HG03064 (cell line): ENCODE measurements around the gene PAIP1.
A peak's percentile ranks its signal among the peaks of the same experiment; 100 is the strongest.
"Not testable (repeated sequence)": the region's sequence is repeated elsewhere in the genome, so short reads cannot be mapped to it uniquely, and the experiment has no call there.

ENCODE experiments used
- ATAC-seq: cut with Tn5 transposase; IDR thresholded peaks from one replicate; pipeline ENCODE4 v1.9.1; 2021; ENCODE audit warnings: low read depth; ENCODE audit not compliant: unreplicated experiment

PAIP1 gene

GRCh38 chr5:43572357-43572756, 15.5 kb upstream of the PAIP1 start:
- no peak for ATAC-seq

DNA sequence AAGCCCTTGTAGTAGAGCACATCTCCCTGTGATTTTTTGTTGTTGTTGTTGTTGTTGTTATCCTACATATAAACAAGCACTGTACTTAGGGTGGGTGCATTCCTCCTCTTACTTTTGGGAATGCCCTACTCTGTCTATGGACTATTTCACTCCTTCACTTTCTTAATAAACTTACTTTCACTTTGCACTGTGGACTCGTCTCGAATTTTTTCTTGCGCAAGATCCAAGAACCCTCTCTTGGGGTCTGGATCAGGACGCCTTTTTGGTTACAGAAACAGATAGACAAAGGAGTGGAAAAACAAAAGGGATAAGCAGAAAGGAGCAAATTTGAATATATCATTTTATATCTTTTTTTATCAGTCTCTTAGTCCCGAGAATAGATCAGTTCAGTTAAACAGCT, 14.4 kb upstream of the PAIP1 start:
- no peak for ATAC-seq

- no peak for ATAC-seq
Observed at GRCh38 chr5:43570450-43571158, 13.7 kb upstream of the PAIP1 start.

DNA sequence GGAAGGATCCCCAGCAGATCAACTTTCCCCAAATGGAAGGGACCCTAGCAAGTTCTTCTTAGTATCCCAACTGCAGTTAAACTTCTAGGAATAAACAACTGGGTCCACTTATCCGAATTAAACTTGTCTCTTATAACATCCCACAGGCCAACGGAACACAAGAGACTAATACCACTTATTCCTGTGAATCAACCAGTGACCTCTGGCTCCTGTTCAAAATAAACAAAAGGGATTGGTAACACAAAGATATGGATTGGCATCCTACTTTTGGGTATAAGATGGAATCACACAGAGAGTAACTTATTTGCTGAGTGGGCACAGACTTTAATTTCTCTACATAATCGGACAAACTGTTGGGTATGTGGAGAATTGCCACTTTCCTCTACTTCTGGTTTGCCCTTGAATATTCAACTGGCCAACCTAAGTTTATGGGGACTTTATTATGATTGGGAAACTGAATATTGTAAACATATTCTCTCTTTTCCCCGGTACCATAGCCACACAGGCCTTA, 12.4 kb upstream of the PAIP1 start:
- ATAC-seq: no peak

GRCh38 chr5:43567967-43568366, 11.1 kb upstream of the PAIP1 start:
- no peak for ATAC-seq

GRCh38 chr5:43565043-43565442, 8.2 kb upstream of the PAIP1 start:
- no peak for ATAC-seq

- ATAC-seq: no peak
Observed at GRCh38 chr5:43564289-43564850, 7.5 kb upstream of the PAIP1 start.

DNA sequence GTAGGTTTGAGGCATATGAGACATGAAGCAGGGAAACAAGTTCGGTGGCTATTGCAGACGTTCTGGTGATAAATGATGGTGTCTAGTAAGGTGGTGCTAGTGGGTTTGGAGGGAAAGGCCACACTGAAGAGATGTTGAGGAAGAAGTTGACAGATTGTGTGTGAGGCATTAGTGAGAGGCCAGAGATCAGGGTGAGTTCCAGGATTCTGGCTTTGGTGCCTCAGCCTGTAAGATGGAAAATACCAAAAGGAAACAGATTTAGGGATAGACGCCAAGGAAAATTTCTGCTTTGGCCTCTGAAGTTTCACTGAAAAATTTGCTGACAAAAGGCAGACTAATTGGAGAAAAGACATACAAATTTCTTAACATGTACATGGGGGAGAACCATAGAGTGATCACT, 6.4 kb upstream of the PAIP1 start:
- no peak for ATAC-seq

GRCh38 chr5:43561356-43561755, 4.5 kb upstream of the PAIP1 start:
- no peak for ATAC-seq

GRCh38 chr5:43560128-43560527, 3.3 kb upstream of the PAIP1 start:
- no peak for ATAC-seq

DNA sequence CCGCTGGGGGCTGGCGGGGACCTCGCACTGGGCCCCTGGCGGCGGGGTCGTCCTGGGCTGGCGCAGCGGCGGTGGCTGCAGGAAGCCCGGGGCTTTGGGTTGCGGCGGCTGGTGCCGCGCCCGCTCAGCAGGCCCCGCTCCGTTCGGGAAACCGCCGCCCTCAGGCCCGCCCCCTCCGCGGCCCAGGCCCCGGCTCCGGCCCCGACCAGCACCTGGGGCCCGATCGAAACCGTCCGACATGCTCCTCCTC, 345 bp downstream of the PAIP1 start:
- peak; percentile 90 for ATAC-seq

GRCh38 chr5:43555895-43556606, 826 bp downstream of the PAIP1 start:
- ATAC-seq: peak; percentile 31

DNA sequence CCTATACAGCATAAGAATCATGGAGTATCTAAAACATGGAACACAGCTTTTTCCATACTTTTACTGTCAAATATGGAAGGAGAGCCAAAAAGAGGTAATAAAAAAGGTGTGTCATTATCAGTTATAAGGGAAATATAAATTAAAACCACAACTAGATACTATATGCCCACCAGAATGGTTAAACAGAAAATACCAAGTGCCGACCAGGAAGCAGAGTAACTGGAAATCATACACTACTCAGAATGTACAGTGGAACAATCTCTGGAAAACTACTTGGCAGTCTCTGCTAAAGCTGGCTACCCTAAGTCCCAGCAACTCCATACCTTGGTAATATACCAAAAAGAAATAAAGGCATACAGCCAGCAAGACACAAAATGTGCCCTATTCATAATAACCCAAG, 2.4 kb downstream of the PAIP1 start:
- ATAC-seq: no peak

GRCh38 chr5:43553381-43553780, 3.5 kb downstream of the PAIP1 start:
- no peak for ATAC-seq

DNA sequence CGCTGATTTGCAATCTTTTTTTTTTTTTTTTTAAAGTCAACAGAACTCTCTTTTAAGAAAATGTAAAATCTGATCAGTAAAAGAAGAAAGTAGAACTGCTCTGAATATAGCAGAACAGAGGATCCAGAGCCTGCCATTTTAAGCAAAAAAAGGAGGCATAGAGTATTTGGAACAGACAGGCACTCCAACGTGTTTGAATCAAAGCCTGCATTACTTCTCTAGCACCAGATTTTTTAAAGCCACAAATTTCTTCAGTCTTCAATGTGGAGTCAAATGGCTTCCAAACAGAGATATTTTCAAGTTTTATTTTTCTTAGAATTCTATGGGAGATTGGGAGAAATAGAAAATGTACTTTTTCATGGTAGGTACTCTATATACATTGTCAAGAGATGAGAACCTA, 5.1 kb downstream of the PAIP1 start:
- no peak for ATAC-seq

- not testable (repeated sequence) for ATAC-seq
Observed at GRCh38 chr5:43549272-43549671, 7.6 kb downstream of the PAIP1 start.

DNA sequence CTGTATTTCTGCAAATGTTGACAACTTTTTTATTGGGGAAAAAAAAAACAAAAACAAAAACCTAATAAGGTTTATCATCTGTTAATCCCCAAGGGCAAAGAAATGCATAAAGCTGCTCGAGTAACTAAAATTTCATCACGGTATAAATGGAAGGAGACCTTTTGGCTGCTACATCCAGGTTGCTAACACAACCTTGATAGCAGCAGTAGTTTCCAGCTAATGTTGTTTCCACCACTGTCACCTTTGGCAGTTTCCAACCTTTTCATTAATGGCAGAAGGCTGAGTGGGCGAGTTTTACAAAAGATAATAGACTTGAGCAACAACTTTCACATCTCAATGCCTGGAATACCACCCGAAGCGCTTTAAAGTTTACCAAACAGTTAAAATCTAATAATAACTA, 8.5 kb downstream of the PAIP1 start:
- no peak for ATAC-seq

- ATAC-seq: no peak
Observed at GRCh38 chr5:43547532-43547931, 9.3 kb downstream of the PAIP1 start.

- no peak for ATAC-seq
Observed at GRCh38 chr5:43543434-43543833, 13.4 kb downstream of the PAIP1 start.

DNA sequence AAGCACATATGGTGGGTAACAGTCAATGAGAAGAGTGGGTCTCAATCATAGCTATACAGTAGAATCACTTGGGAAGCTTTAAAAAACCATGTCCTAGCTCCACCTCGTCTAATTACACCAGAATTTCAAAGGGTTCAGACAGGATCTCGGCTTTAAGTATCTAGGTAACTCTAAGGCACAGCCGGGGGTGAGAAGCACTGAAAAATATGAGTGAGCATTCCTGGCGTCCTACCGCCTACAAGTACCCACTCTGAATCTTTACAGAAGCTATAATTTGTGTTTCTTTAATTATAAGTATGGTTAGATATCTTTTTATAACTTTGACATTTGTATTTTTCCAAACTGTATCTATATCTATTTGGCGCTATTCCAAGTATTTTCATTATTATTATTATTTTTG, 16.1 kb downstream of the PAIP1 start:
- no peak for ATAC-seq

GRCh38 chr5:43536972-43537371, 19.9 kb downstream of the PAIP1 start:
- no peak for ATAC-seq

- ATAC-seq: no peak
Observed at GRCh38 chr5:43533646-43534045, 23.2 kb downstream of the PAIP1 start.
